CD1c-positive myeloid dendritic cell (primary cell): ENCODE data around the gene UBE2G1.
"Not testable (repeated sequence)": the region's sequence is repeated elsewhere in the genome, so short reads cannot be mapped to it uniquely, and the experiment has no call there.

Experiments
- DNase-seq: peaks from one replicate; pipeline ENCODE4 v3.0.0-alpha.2; 2016; ENCODE audit errors: extremely low spot score

UBE2G1 gene

DNA sequence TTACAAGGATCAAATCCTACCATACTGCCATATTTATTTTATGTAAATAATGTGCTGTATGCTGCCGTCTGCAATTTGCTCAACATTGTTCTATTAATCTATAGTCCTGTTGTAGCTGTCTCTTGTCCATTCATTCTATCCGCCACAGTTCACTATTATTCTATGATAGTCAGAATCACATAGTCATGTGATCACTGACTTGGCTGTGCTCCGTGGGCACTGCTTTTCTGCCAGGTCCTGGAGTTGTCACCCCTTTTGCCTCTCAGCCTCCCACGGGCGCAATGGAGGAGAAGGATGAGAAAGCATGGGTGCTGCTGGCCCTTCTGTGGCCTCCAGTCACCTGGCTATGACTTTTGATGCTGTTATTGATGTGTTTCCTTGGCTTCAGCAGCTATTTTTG is 65.4 kb downstream of the UBE2G1 start:
- DNase-seq: no peak

- DNase-seq: no peak
Observed at GRCh38 chr17:4297351-4297750, 69.1 kb downstream of the UBE2G1 start.

GRCh38 chr17:4295686-4296085 is 70.8 kb downstream of the UBE2G1 start:
- DNase-seq: no peak

- DNase-seq: peak; percentile 27
Observed at GRCh38 chr17:4293572-4293971, 72.9 kb downstream of the UBE2G1 start.

- DNase-seq: no peak
Observed at GRCh38 chr17:4287710-4288109, 78.8 kb downstream of the UBE2G1 start.

DNA sequence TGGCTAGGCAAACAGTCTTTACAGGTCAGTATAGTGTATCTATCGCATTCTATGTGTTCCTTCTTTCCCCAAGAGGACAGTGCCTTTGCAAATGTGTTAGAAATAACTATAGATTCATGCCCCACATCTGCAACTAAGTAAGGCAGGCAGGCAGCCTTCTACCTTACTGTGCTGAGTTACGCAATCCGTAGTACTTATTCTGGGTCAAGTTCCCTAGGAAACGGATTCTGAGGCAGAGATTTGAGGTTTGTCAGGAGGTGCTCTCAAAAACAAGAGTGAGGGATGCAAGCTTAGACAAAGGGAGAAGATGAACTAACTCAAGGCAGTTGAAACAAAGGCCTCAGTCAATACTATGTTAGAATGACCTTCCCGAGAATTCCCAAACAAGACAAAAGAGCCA is 90.0 kb downstream of the UBE2G1 start:
- no peak for DNase-seq

DNA sequence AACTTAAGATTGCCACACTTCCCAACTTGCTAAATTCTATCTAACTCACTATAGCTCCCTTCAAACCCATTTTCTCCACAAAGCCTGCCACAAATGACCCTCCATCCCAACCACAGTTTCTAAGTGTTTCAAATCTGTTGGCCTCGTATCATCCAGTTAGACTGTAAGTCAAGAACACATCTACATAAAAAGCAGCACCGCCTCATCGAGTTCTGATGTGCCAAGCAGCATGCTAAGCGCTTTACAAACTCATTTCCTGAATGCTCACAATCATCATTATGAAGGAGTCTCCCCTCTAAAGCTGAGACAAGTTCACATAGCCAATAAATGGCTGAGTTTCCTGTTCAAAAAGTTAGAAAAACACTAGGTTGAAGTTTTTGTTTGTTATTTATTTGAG is 93.5 kb downstream of the UBE2G1 start:
- DNase-seq: no peak

GRCh38 chr17:4272213-4272971 is 94.1 kb downstream of the UBE2G1 start:
- no peak for DNase-seq

GRCh38 chr17:4270736-4271135 is 95.7 kb downstream of the UBE2G1 start:
- DNase-seq: no peak

- no peak for DNase-seq
Observed at GRCh38 chr17:4269915-4270314, 96.6 kb downstream of the UBE2G1 start.

DNA sequence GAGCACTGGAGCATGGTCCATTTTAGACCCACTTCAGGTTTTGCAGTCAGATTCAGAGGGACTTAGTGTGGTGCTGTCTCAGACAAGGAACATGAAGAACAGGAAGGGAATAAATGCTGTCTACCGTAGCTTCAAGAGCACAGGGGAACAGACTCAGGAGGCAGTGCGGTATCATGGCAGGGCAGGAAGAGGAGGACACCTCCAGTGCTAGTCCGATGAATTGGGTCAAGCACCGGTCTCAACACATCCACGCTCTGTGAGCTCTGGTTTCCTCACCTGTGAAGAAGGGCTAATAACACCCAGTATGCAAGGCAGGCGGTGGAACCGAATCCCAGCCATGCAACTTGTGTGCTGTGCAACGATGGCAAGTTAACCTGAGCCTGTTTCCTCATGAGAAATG is 99.1 kb downstream of the UBE2G1 start:
- DNase-seq: no peak

DNA sequence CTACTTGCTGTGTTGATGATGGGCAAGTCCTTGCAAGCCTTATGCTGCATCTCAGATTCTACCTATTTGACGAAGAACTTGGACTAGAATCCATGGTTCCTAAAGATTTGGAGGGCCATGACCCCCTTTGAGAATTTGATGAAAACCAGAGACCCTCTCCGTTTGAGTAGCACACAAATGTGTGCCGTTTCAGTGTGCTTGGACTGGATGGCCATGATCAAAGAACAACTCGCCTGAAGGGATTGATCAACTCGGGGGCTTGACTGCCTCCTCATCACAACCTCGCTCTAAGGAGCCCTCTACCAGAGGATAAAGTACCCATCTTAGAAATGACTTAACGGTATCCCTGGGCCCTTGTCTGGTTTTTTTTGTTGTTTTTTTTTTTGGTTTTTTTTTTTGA is 99.9 kb downstream of the UBE2G1 start:
- DNase-seq: no peak

DNA sequence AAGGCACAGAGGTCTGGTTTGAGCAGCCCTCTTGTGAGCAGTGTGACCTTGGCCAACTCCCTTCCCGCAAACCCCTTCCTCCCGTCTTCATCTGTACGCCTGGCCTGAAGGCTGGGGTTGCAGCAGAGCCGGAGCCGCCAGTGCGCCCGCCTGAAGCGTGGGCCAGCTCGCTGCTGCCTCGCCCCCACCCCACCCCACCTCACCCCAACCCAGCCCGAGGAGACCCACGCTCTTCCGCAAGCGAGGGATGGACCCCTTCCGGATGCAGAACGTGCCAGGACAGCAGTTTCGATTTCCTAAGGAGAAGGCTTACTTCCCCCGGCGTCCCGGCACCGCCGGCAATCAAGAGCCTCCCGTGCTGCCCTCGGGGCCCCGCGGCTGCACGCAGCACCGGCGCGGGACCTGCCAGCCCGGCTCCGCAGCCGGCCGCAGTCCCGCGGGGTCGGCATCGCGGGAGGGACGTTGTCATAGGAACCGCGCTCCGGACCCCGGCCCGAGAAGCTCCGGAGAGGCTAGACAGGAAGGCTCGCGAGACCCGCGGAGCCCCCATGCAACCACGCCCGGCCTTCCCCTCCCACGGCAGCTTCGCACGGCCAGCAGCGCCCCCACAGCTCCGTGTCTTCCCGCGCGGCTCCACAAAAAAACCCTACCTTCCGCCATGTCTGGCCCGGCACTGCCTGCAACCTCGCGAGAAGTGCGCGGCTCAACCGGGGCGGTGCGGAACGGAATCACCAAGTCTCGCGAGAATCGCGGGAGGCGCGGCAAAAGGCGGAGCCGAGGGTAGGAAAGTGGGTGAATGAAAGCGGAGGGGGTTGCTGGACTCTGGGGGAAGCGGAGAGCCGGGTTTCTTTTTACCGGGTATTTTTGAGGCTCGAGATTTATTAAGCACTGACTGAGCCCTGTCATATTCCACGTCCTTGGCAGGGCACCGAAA is 102.9 kb downstream of the UBE2G1 start, which contains the start of gene ANKFY1:
Gene ANKFY1 (minus strand): TSS at position 698 of the 934 bp plus-strand sequence. CDS start 38 bp downstream, at position 660.
- peak; percentile 99 for DNase-seq

DNA sequence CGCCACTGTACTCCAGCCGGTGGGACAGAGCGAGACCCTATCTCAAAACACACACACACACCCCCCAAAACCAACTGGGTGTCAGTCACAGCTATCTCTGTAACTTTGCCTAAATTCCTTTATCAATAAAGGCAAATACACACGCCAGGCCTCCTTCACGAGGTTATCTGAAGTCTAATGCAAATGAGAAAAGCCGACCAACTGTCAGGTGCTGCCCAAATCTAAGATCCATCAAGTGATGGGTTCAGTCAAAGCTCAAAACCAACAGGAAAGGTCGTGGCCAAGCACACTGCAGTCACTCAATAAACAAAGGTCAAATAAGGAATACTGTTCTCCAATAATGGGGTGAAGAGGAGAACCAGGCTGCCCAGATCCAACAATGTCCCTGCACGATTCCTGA is 103.8 kb downstream of the UBE2G1 start:
- DNase-seq: no peak

DNA sequence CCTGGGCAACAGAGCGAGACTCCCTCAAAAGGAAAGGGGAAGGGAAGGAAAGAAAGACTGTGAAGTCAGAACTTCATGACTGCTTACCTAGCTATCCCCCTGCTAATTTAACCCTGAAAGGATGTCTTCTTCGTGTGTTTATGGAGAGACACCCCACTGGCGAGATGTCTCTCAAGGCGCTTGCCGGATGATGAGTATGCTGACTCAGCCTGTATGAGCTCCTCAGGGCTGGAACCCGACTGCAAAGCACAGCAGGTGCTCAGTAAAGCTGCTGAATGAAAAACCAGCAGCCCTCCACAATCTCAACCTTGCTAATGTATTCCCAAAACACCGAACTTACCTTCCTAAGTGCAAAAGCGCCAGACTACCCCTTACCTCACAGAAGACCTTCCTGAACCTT is 105.0 kb downstream of the UBE2G1 start:
- no peak for DNase-seq

DNA sequence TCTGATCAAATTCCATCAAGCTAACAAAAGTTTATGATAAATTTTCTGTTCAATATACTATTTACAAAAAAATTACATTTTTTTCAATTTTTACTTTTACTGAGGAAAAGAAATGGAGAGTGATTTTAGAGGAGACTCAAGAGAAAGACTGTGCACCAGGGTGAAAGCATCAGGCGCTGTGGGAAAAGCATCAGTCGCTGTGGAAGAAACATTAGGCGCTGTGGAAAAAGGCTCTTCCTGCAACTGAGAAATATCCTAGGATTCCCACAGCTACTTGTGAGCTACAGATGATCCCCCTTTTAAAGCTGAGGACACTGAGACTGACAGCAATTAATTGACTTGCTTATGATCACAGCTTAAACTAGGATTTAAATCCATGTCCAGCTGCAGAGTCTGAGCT is 107.6 kb downstream of the UBE2G1 start:
- DNase-seq: no peak

DNA sequence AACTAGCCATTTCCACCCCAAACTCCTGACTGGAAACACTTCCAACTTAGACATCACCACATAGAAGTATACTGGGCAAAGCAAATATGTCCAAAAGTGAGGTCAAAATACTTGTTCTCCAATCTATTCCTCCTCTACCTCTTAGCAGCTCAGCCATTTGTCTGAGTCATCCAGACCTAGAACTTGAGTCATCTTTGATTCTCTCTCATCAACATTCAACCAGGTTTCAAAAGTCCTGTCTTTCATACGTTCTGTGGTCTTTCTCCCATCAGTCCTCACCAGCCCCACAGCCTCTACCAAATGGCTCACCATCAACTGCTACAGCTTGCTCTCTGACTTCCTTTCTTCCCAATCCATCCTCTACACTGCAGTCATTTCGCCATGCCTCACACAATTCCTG is 109.5 kb downstream of the UBE2G1 start:
- no peak for DNase-seq

- not testable (repeated sequence) for DNase-seq
Observed at GRCh38 chr17:4255271-4255670, 111.2 kb downstream of the UBE2G1 start.

GRCh38 chr17:4250887-4251286 is 115.6 kb downstream of the UBE2G1 start:
- no peak for DNase-seq

GRCh38 chr17:4249452-4250029 is 116.9 kb downstream of the UBE2G1 start:
- DNase-seq: peak; percentile 63

- DNase-seq: no peak
Observed at GRCh38 chr17:4248504-4249277, 117.8 kb downstream of the UBE2G1 start.

- no peak for DNase-seq
Observed at GRCh38 chr17:4247971-4248388, 118.5 kb downstream of the UBE2G1 start.
